HEK293 (cell line): Measurements from ENCODE around the gene LUZP2.

ENCODE experiments used
- CTCF ChIA-PET: fragments of 350-600 bp; formaldehyde crosslinking; extraction: SDS; loops from one replicate; lab custom pipeline; 2021; ENCODE audit warnings: antibody characterized with exemption; lab: Yijun Ruan, JAX
- POLR2A ChIA-PET: fragments of 300-600 bp; formaldehyde crosslinking; extraction: SDS; loops from one replicate; lab custom pipeline; 2020; ENCODE audit warnings: antibody characterized with exemption, inconsistent platforms; lab: Yijun Ruan, JAX
- H3K27ac ChIP-seq: fragments of 200-500 bp; sonication (Bioruptor generic); 2 replicates; pipeline ENCODE4 v1.5.1; 2014; ENCODE audit warnings: low read depth, low read length, control low read depth, inconsistent platforms; ENCODE audit errors: extremely low read depth
- H3K36me3 ChIP-seq, 2 experiments: fragments of 200-500 bp in 1 of 2; sonication (Bioruptor generic) in 1 of 2; 1 replicate in 1 of 2; 2 replicates in 1 of 2; pipeline ENCODE4 v1.5.1; 2014 to 2017; ENCODE audit warnings: inconsistent platforms in 2 of 2, low read length in 2 of 2; ENCODE audit not compliant: control insufficient read depth in 2 of 2, insufficient read depth in 1 of 2
- H3K4me1 ChIP-seq: fragments of 200-500 bp; sonication (Bioruptor generic); 2 replicates; pipeline ENCODE4 v1.5.1; 2014; ENCODE audit warnings: mild to moderate bottlenecking, low read length, inconsistent platforms; ENCODE audit not compliant: control insufficient read depth, insufficient read depth
- H3K4me3 ChIP-seq: 2 replicates; pipeline ENCODE4 v1.5.1; 2011; ENCODE audit warnings: low read depth, mild to moderate bottlenecking, control low read depth, low read length, moderate library complexity
- H3K9me3 ChIP-seq: fragments of 200-500 bp; sonication (Bioruptor generic); 2 replicates; pipeline ENCODE4 v1.5.1; 2014; ENCODE audit warnings: low read depth, low read length, inconsistent platforms; ENCODE audit not compliant: control insufficient read depth, insufficient read depth
- BCL11A ChIP-seq: fragments of 450-650 bp; formaldehyde crosslinking; IDR thresholded peaks from 2 replicates; pipeline ENCODE4 v1.5.1; 2016; ENCODE audit warnings: low read depth, missing biosample characterization, missing genetic modification characterization
- GLIS1 ChIP-seq: fragments of 450-650 bp; formaldehyde crosslinking; IDR thresholded peaks from 2 replicates; pipeline ENCODE4 v1.5.1; 2016; ENCODE audit warnings: missing biosample characterization, missing genetic modification characterization
- IKZF3 ChIP-seq: fragments of 450-650 bp; IDR thresholded peaks from 2 replicates; pipeline ENCODE4 v1.5.0; 2018; ENCODE audit warnings: missing biosample characterization, mild to moderate bottlenecking, missing genetic modification characterization, moderate library complexity
- KLF10 ChIP-seq: fragments of 450-650 bp; IDR thresholded peaks from 2 replicates; pipeline ENCODE4 v1.5.1; 2018; ENCODE audit warnings: missing biosample characterization, mild to moderate bottlenecking, missing genetic modification characterization
- PRDM6 ChIP-seq: fragments of 450-650 bp; formaldehyde crosslinking; IDR thresholded peaks from 2 replicates; pipeline ENCODE4 v1.5.1; 2017; ENCODE audit warnings: missing biosample characterization, missing genetic modification characterization
- SP3 ChIP-seq: fragments of 450-650 bp; formaldehyde crosslinking; IDR thresholded peaks from 2 replicates; pipeline ENCODE4 v1.5.1; 2016; ENCODE audit warnings: missing biosample characterization, missing genetic modification characterization
- YY1 ChIP-seq: fragments of 450-650 bp; formaldehyde crosslinking; IDR thresholded peaks from 2 replicates; pipeline ENCODE4 v1.5.1; 2018; ENCODE audit warnings: missing biosample characterization, missing genetic modification characterization
- YY2 ChIP-seq: fragments of 450-650 bp; formaldehyde crosslinking; IDR thresholded peaks from 2 replicates; pipeline ENCODE4 v1.5.1; 2016; ENCODE audit warnings: missing biosample characterization, missing genetic modification characterization
- ZBTB1 ChIP-seq: fragments of 450-650 bp; formaldehyde crosslinking; IDR thresholded peaks from 2 replicates; pipeline ENCODE4 v1.5.1; 2016; ENCODE audit warnings: missing biosample characterization, missing genetic modification characterization
- ZFP41 ChIP-seq: fragments of 450-650 bp; formaldehyde crosslinking; IDR thresholded peaks from 2 replicates; pipeline ENCODE4 v1.5.1; 2016; ENCODE audit warnings: missing biosample characterization, missing genetic modification characterization, borderline replicate concordance
- ZNF112 ChIP-seq: fragments of 450-650 bp; formaldehyde crosslinking; IDR thresholded peaks from 2 replicates; pipeline ENCODE4 v1.5.0; 2017; ENCODE audit warnings: missing biosample characterization, missing genetic modification characterization
- ZNF140 ChIP-seq: fragments of 450-650 bp; formaldehyde crosslinking; IDR thresholded peaks from 2 replicates; pipeline ENCODE4 v1.5.1; 2016; ENCODE audit warnings: missing biosample characterization, missing genetic modification characterization
- ZNF211 ChIP-seq: fragments of 450-650 bp; formaldehyde crosslinking; IDR thresholded peaks from 2 replicates; pipeline ENCODE4 v1.5.1; 2016; ENCODE audit warnings: low read depth, missing biosample characterization, missing genetic modification characterization
- ZNF223 ChIP-seq: fragments of 450-650 bp; formaldehyde crosslinking; IDR thresholded peaks from 2 replicates; pipeline ENCODE4 v1.5.1; 2016; ENCODE audit warnings: missing biosample characterization, missing genetic modification characterization
- ZNF23 ChIP-seq: fragments of 450-650 bp; formaldehyde crosslinking; IDR thresholded peaks from 2 replicates; pipeline ENCODE4 v1.5.1; 2016; ENCODE audit warnings: missing biosample characterization, missing genetic modification characterization, borderline replicate concordance
- ZNF341 ChIP-seq: fragments of 450-650 bp; formaldehyde crosslinking; IDR thresholded peaks from 2 replicates; pipeline ENCODE4; 2016; ENCODE audit warnings: low read depth, missing biosample characterization, missing genetic modification characterization
- ZNF513 ChIP-seq: fragments of 450-650 bp; IDR thresholded peaks from 2 replicates; pipeline ENCODE4 v1.5.1; 2018; ENCODE audit warnings: missing biosample characterization, missing genetic modification characterization
- ZNF521 ChIP-seq: fragments of 450-650 bp; formaldehyde crosslinking; IDR thresholded peaks from 2 replicates; pipeline ENCODE4 v1.5.1; 2017; ENCODE audit warnings: missing biosample characterization, mild to moderate bottlenecking, missing genetic modification characterization
- ZNF548 ChIP-seq: fragments of 450-650 bp; formaldehyde crosslinking; IDR thresholded peaks from 2 replicates; pipeline ENCODE4 v1.5.1; 2016; ENCODE audit warnings: missing biosample characterization, missing genetic modification characterization
- ZNF624 ChIP-seq: fragments of 450-650 bp; formaldehyde crosslinking; IDR thresholded peaks from 2 replicates; pipeline ENCODE4 v1.5.1; 2017; ENCODE audit warnings: missing biosample characterization, missing genetic modification characterization
- ZNF660 ChIP-seq: fragments of 450-650 bp; IDR thresholded peaks from 2 replicates; pipeline ENCODE4 v1.5.1; 2018; ENCODE audit warnings: missing biosample characterization, mild to moderate bottlenecking, missing genetic modification characterization
- ZNF76 ChIP-seq: fragments of 450-650 bp; formaldehyde crosslinking; IDR thresholded peaks from 2 replicates; pipeline ENCODE4; 2016; ENCODE audit warnings: low read depth, missing biosample characterization, missing genetic modification characterization, borderline replicate concordance
- ZNF776 ChIP-seq: fragments of 450-650 bp; formaldehyde crosslinking; IDR thresholded peaks from 2 replicates; pipeline ENCODE4 v1.5.0; 2017; ENCODE audit warnings: missing biosample characterization, missing genetic modification characterization, borderline replicate concordance

LUZP2 gene

DNA sequence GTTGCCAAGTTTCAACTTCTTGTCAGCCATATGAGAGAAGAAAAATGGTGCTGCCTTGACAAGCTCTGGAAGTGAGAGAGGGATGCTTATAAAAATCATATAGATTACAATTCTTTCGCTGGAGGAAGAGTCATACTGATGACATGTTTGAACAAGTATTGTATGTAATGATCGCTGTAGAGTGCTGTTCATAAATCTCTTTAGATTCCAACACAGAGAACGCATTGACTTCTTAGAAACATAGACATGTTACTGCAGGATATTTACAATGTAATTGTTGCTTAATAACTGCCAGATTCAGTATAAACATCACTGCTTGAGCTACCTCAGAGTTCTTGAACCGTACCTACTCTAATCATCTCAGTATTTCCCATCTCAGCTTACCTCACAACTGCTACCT, 571.6 kb downstream of the LUZP2 start:
- H3K4me3 ChIP-seq: no peak overlapping the region
- no peaks in the 10 kb centered on the region for H3K9me3 ChIP-seq
- POLR2A ChIA-PET: no interaction called here
- no peaks in the 10 kb centered on the region for H3K36me3 ChIP-seq
- H3K27ac ChIP-seq: no peak overlapping the region
- no peak for TF ChIP-seq ZNF223 (tag by site-specific recombination)
- no peak for TF ChIP-seq KLF10 (tag by site-specific recombination)
- no peak for TF ChIP-seq IKZF3 (tag by site-specific recombination)
- TF ChIP-seq SP3 (tag by site-specific recombination): no peak
- TF ChIP-seq ZFP41 (tag by site-specific recombination): no peak
- TF ChIP-seq ZNF513 (tag by site-specific recombination): no peak
- TF ChIP-seq YY2 (tag by site-specific recombination): no peak
- TF ChIP-seq ZNF548: no peak
- TF ChIP-seq ZNF140 (tag by site-specific recombination): no peak
- TF ChIP-seq ZNF112 (tag by site-specific recombination): no peak
- no peak for TF ChIP-seq ZNF341 (tag by site-specific recombination)
- no peak for TF ChIP-seq GLIS1
- TF ChIP-seq ZNF521 (tag by site-specific recombination): no peak
- TF ChIP-seq ZNF776 (tag by site-specific recombination): no peak
- TF ChIP-seq ZNF211 (tag by site-specific recombination): no peak
- no peak for TF ChIP-seq YY1 (tag by site-specific recombination)
- TF ChIP-seq ZNF660: no peak
- TF ChIP-seq ZNF76 (tag by site-specific recombination): no peak
- TF ChIP-seq ZNF23: no peak
- H3K4me1 ChIP-seq: no peaks in the 10 kb centered on the region
- CTCF ChIA-PET: no interaction called here

DNA sequence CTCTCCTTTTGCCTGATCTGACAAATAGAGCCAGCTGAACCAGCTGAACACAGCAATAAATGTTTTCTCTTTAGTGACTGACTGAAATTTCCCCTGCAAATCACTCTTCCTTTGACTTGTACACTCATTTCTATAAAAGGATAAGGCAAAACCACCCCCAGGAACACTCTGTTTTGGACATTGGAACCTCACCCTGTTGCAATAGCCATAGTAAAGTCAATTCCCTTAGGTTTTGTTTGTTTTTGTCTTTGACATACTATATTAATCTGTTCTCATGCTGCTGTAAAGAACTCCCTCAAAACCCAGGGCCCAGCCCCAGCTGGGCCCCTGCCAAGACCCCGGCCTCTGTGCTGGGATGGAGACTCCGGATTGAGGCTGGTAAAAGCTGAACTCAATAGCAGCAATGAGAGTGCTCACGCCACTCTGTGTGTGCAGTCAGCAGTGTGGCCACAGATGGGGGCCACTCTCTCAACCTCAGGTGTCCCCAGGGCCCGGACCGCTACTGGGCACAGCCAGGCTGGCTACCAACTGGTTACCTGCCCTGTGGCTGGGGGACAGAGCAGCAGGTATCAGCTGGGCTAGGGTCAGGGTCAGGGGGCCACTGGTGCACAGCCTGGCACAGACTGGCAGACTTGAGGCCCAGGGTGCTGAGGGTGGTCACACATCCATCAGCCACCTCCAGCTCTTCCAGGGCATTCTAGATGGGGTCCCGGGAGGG, 597.4 kb downstream of the LUZP2 start:
- ChIA-PET CTCF (interaction anchor here (0.7 kb wide), 1 partner anchor 1551 kb away, joined by 3 read pairs; no protein-coding TSS in a partner anchor), POLR2A (no interaction called here)
- no peak for TF ChIP-seq ZBTB1 (tag by site-specific recombination)
- TF ChIP-seq PRDM6 (tag by site-specific recombination): no peak
- no peak for TF ChIP-seq BCL11A (tag by site-specific recombination)
- no peak for TF ChIP-seq ZNF624 (tag by site-specific recombination)

More for the DNA sequence above, 597.4 kb downstream of the LUZP2 start:
- no peaks in the 10 kb centered on the region for H3K9me3 ChIP-seq
- H3K36me3 ChIP-seq: no peaks in the 10 kb centered on the region
- no peak overlapping the region for H3K4me3 ChIP-seq
- H3K27ac ChIP-seq: no peak overlapping the region
- no peaks in the 10 kb centered on the region for H3K4me1 ChIP-seq
